Right renal cortex interstitium (tissue), 3 donors: ENCODE results near the gene EFNA5. TPM values are rescaled to one million over a fixed set of nuclear protein-coding genes. Genes with fewer than 3 reads are reported as not detected.

Experiments used
- DNase-seq, 3 donors: peaks; one replicate each; pipeline ENCODE4 v3.0.0-alpha.2; 2013; ENCODE audit warnings: low read depth in 3 of 3, low spot score in 2 of 3
- polyA plus RNA-seq, 3 donors: library from polyadenylated mRNA; unstranded; fragments of 120-200 nt; gene quantifications; one replicate each; pipeline ENCODE4 v1.2.1, GENCODE V29; 2013; ENCODE audit not compliant: insufficient read length in 3 of 3

Gene EFNA5
- polyA plus RNA-seq, 3 donors = 24.5 to 27.5 (median 25.3) TPM

DNA sequence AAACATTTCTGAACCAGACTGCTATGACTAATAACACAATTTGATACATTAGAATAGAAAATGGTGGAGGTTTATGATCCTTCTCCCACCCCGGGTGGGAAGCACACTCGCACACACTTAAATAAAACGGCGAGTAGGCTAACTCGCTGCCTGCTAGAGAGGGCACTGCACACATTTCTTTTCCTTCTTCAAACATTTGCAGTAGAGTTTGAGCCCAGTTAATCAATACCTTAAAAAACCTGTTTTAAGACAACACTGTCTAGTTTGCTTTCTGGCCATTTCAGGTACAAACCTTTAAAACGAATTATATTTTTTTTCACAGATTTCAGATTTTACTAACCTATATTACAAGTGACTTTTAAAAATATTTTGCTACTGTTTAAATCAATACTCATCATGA lies 63.5 kb downstream of the EFNA5 start:
- DNase-seq = no peak

DNA sequence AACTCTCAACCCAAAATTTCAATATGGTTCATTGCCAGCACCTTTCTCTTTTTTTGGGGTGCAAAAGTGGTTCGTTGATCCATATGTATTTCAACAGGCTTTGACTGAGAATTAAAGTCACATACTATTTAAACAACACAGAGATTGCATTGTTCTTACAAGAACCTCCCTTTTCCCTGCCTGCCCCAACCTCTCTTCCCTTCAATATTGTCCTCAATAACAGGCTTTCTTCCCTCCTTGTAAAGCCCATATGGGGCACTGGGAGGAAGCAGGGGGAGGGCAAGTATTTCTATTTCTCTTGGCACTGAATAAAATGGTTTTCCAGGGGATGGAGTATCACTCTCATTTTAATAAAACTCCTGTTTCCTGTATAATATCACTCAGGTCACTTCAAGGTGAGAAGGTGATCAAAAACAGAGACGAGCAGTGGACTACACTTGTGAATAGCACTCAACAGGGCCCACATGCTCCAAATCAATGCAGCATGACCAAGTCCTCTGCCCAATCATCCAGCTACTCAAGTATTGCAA lies 65.1 kb downstream of the EFNA5 start:
- DNase-seq = no peak

DNA sequence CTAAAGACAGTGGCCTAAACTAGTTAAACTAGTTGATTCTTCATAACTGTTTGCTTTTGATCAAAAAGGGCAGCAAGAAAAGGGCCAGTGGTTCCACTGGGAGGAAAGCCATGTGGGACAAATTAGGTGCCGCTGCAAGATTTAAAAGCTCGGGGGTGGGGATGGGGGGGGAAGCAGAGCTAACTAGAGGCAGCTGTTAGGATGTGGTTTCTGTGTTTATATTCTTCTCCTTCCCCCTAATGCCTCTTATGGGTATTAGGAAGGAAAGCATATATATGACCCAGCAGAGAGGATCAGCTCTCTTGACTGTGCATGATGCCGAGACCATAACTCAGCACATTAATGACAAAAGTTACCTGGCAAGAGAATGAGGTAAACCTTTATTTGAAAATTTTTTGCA lies 65.7 kb downstream of the EFNA5 start:
- no peak for DNase-seq

- no peak for DNase-seq
Measured at GRCh38 chr5:107604146-107604910, 66.4 kb downstream of the EFNA5 start.

GRCh38 chr5:107603349-107603748 lies 67.4 kb downstream of the EFNA5 start:
- no peak for DNase-seq

- no peak for DNase-seq
Measured at GRCh38 chr5:107602896-107603295, 67.8 kb downstream of the EFNA5 start.

DNA sequence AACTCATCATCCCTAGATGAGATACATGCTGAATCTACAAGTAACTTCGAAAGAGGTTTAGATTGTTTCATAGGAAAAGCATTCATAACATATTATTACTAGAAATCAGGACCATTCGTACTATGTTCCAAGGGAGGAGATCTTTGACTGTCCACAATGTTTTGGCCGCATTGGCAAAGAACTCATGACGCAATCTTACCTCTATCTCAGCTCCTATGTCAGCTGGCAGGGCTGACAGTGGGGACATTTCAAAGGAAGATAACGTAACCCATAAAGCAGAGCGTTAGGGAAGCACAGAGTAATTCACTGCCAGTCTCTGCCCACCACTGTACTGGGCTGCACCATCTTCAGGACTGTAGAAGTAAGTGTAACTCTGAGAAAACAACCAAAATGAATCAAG lies 69.7 kb downstream of the EFNA5 start:
- no peak for DNase-seq

- DNase-seq = no peak
Measured at GRCh38 chr5:107598958-107599357, 71.8 kb downstream of the EFNA5 start.

- DNase-seq = no peak
Measured at GRCh38 chr5:107597803-107598202, 72.9 kb downstream of the EFNA5 start.

GRCh38 chr5:107597247-107597646 lies 73.5 kb downstream of the EFNA5 start:
- DNase-seq = no peak

DNA sequence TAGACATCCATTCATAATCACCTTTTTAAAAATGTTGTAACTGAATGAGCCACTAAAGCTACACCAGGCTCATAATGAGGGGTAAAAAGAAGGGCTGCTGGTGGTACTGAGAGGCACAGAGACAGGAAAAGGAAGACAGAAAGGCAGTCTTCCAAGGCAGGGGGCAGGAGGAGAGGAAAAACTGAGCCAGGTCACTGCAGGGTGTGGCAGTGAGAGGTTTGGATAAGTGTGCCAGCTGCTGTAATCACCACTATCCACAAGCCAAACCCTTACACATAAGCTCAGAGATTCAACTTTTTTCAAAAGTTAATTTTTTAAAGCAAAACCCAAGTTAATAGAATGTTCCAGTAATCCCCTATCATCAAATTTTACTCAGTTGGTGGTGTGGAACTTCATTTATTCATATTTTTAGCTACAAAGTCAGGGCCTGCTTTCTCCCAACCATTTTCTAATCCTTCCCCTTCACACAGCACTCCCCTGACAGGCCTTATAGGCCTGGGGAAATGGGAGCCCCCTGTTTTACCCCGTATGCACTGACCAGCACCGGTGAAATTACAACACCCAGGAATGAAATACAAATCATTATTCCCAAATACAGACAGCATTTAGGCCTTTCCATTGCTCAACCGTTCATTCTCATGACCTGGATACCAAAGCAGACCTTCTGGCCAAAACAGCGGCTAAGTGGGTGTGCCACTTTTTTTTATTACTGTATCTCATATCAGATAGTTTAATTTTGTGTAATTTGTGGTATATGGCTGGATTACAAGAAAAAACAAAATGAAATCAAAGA lies 76.3 kb downstream of the EFNA5 start:
- no peak for DNase-seq

DNA sequence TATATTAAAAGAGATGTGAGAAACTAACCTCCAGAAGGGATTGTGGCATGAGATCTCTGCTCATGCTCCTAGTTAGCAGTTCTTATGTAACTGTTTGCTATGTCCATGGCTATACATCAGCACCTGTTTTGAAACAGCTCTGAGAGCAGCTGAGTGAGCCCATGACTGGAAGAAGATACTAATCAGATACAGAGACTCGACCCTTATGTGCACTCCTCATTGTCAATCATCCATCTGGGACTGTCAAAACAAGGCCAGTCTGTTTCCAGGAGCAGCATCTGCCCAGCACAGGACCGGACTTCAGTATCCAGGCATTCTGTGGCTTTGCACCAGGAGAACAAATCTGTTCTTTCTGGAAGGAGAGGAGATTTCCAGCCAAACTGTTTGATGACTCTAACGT lies 77.7 kb downstream of the EFNA5 start:
- DNase-seq = no peak

- DNase-seq = no peak
Measured at GRCh38 chr5:107592515-107592914, 78.2 kb downstream of the EFNA5 start.

DNA sequence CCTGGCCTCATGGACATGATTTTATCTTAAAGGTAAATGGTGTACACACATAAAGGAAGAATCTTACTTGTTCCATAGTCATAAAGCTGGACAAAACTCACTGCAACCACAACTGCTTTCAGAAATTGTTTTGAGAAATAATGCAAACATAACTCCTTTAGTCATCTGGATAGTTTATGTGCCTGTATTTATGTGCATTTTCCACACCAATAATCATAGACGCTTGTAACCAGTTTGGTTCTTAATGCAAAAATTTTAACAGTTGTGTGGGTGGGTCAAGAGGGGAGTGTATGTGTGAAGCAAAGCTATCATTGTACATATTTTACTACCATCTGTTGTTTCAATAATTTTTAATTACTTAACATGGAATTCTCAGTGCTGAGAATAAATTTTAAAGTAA lies 80.1 kb downstream of the EFNA5 start:
- no peak for DNase-seq

GRCh38 chr5:107589520-107590193 lies 81.1 kb downstream of the EFNA5 start:
- no peak for DNase-seq

GRCh38 chr5:107582625-107583024 lies 88.1 kb downstream of the EFNA5 start:
- DNase-seq = no peak

DNA sequence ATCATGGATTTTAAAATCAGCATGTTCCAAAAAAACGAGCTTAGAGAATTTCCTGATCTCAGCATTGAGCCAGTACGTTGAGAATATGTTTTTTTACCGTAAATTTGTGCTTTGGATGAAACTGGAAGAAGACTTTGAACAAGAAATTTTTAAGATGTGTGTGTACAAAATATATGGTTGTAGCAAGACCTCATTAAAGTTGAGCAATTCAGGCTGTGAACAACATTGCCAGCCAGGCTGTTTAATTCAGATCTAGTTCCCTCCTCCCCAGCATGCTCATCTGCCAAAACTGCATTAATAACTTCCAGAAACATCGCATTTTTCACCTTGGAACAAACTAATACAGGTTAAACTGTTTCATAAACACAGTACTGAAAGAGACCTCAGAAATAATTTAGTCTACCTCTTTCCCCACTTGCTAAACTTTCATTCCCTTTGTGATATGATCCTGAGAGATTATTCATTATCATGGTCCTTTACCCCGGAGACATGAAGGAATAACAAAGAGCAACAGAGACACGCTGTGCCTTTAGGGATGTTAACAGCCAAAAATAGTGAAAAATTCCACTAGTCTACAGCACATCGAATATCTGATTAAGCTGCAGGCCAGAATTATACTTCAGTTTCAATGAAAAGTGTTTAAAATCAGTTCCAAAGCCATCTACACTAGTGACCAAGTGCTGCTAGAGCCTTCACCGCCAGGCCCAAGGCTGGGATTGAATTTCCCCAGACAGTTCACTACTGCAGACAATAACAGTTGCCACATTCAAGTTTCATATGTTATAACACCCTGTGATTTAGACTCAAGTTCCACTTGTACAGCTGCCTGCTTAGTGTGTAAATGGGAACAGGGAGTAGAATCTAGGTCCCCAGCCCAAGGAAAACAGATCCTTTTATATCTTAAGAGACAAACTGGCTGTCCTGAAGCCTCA lies 89.6 kb downstream of the EFNA5 start:
- DNase-seq = no peak

GRCh38 chr5:107578051-107578635 lies 92.6 kb downstream of the EFNA5 start:
- DNase-seq = no peak

DNA sequence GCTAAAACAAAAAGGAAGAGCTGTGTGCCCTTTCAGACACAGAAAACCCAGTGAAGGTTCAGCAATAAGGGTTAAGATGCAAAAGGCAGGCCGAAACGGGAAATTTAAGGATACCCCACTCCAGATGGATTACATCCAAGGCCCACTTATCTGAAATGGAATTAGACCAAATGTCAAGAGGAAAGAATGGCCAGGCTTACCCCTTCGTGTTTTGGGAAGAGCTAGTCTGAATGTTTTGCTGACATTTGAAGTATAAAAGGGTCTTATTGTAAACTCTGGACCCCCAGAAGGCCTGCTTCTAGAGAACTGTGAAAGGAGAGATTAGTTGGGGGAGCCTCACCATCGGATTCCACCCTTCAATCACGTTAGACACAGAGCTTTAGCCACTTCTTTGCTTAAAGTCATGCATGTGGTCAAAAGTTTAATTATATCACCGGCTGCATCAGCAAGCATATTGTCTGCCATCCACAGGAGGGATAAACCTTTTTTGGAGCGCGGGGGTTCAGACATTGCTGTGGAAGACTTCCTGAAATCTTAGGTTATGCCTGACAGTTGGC lies 93.3 kb downstream of the EFNA5 start:
- no peak for DNase-seq
